Measurements from ENCODE around the gene CIZ1.
"Not testable (repeated sequence)": the region's sequence is repeated elsewhere in the genome, so short reads cannot be mapped to it uniquely, and the experiment has no call there.

The CIZ1 gene

DNA sequence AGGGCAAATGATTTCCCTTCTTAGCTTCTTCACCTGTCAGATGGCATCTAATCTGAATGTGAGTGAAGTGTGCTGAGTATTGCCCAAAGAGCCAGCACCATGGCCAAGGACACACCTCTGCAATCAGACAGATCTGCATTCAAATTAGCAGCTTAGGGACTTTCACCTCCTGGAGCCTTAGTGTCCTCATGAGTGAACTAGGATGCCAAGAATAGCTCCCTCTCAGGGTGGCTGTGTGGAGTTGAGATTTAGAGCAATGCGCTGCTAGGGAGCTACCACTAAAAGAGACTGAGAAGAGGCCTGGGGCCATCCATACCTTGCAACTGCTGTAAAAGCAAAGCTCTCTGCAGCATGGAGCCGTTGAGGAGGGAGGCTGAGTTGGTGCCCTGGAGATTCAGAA, 1.4 kb downstream of the CIZ1 start:
- H3K4me3 ChIP-seq, result peak overlapping the region; percentile 80; the same call in 1 of the 2 replicates
- no peak for TF ChIP-seq Cebpa-rat (IDR thresholded peaks at IDR 0.05)
- H3K4me2 ChIP-seq, result peak overlapping the region; percentile 92
- peak overlapping the region; percentile 92 for H3K9ac ChIP-seq
- H4K20me1 ChIP-seq, result no peaks in the 10 kb centered on the region
- peak overlapping the region; percentile 88 for H3K27ac ChIP-seq
- no peaks in the 10 kb centered on the region for H3K27me3 ChIP-seq
- H3K4me1 ChIP-seq, result peaks cover 33% of the 10 kb centered on the region
- H3K9me3 ChIP-seq, result no peaks in the 10 kb centered on the region
- H3K36me3 ChIP-seq, result peaks cover 47% of the 10 kb centered on the region

- Histone ChIP-seq H3K4me1 (peaks cover 33% of the 10 kb centered on the region), H3K36me3 (peaks cover 65% of the 10 kb centered on the region), H3K9me3 (no peaks in the 10 kb centered on the region), H3K9ac (no peak overlapping the region), H3K27me3 (no peaks in the 10 kb centered on the region), H4K20me1 (no peaks in the 10 kb centered on the region), H3K4me3 (no peak overlapping the region), H3K27ac (no peak overlapping the region), H3K4me2 (no peak overlapping the region)
- no peak for TF ChIP-seq Cebpa-rat (IDR thresholded peaks at IDR 0.05)
These were observed 3.2 kb downstream of the CIZ1 start for GRCh38 chr9:128188209-128188608.

DNA sequence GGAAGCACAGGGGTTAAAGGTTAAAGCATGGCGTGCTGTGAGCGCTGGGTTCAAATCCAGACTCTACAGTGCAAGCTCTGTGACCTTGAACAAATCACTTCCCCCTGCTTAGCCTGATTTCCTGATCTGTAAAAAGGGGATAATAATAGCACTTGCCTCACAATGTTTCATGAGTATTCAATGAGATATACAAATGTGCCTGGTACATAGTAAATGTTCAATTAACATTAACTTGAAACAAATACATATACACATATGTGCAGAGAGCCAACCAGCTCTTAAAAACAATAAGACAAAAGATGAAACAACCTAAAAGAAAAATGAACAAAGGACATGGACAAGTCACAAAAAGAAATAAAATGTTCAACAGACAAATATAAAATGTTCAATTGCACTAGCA, 4.0 kb downstream of the CIZ1 start:
- Histone ChIP-seq H3K9ac (no peak overlapping the region), H4K20me1 (no peaks in the 10 kb centered on the region), H3K27me3 (no peaks in the 10 kb centered on the region), H3K4me2 (no peak overlapping the region), H3K27ac (no peak overlapping the region), H3K9me3 (no peaks in the 10 kb centered on the region), H3K4me3 (no peak overlapping the region), H3K4me1 (peaks cover 27% of the 10 kb centered on the region), H3K36me3 (peaks cover 73% of the 10 kb centered on the region)
- TF ChIP-seq Cebpa-rat (IDR thresholded peaks at IDR 0.05), result no peak

GRCh38 chr9:128185979-128186965, 5.1 kb downstream of the CIZ1 start:
- no peak for TF ChIP-seq Cebpa-rat (IDR thresholded peaks at IDR 0.05)
- H3K27ac ChIP-seq, result no peak overlapping the region
- peaks cover 76% of the 10 kb centered on the region for H3K36me3 ChIP-seq
- H3K9ac ChIP-seq, result no peak overlapping the region
- H3K4me1 ChIP-seq, result peaks cover 20% of the 10 kb centered on the region
- H3K27me3 ChIP-seq, result no peaks in the 10 kb centered on the region
- no peaks in the 10 kb centered on the region for H4K20me1 ChIP-seq
- H3K4me3 ChIP-seq, result no peak overlapping the region
- no peaks in the 10 kb centered on the region for H3K9me3 ChIP-seq
- H3K4me2 ChIP-seq, result no peak overlapping the region

DNA sequence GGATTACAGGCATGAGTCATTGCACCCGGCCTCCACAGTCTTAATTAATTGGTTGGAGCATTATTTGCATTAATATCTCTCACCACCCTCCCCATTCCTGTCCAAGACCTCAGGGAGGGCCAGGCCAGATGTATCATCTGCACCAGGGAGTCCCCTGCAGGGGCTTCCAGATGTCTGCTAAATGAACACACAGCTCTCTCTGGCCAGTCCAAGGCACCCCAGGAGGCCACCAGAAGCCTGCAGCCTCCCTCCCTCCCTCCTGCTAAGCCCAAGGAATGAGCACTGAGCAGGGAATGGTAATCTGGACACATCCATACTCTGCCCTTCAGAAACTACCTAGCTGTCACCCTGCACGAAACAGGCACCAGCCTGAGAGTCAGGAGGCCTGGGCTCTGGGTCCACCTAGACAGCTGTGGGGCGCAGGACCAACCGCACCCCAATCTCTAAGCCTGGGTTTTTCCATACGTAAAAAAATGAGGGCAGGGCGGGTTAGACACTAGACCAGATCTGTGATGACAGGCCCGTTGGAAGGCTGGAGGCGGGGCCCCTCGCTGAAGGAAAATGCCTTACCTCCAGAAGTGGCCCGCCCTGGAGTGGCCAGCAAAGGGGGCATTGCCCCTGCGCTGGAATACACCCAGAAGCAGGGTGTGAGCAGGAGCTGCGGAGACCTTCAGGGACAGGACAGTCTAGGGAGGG, 8.3 kb downstream of the CIZ1 start:
- TF ChIP-seq Cebpa-rat (IDR thresholded peaks at IDR 0.05), result no peak
- Histone ChIP-seq H3K27me3 (no peaks in the 10 kb centered on the region), H3K4me2 (no peak overlapping the region), H3K36me3 (peaks cover 85% of the 10 kb centered on the region), H3K27ac (no peak overlapping the region), H3K9ac (no peak overlapping the region), H3K4me1 (no peaks in the 10 kb centered on the region), H4K20me1 (no peaks in the 10 kb centered on the region), H3K4me3 (no peak overlapping the region), H3K9me3 (peaks cover 21% of the 10 kb centered on the region)

DNA sequence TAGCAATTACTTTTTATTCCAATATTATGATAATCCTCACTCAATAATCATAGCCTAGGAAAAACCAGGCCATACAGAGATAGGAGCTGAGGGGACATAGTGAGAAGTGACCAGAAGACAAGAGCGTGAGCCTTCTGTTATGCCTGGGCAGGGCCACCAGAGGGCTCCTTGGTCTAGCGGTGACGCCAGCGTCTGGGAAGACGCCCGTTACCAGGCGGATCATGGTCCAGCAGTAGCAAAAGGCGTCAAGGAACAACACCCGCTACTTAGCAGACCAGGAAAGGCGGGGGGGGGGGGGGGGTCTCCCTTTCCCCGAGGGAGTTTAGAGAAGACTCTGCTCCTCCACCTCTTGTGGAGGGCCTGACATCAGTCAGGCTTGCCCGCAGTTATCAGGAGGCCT, 9.9 kb downstream of the CIZ1 start:
- H3K9me3 ChIP-seq, result peaks cover 21% of the 10 kb centered on the region
- not testable (repeated sequence) for H3K27me3 ChIP-seq, H3K27ac ChIP-seq, H3K4me2 ChIP-seq, H3K4me3 ChIP-seq, H3K4me1 ChIP-seq, H4K20me1 ChIP-seq, H3K9ac ChIP-seq
- H3K36me3 ChIP-seq, result peaks cover 91% of the 10 kb centered on the region

- Histone ChIP-seq H3K4me1 (no peaks in the 10 kb centered on the region), H3K27me3 (no peaks in the 10 kb centered on the region), H3K9me3 (peaks cover 21% of the 10 kb centered on the region), H3K36me3 (peaks cover 91% of the 10 kb centered on the region), H3K4me2 (no peak overlapping the region), H3K9ac (no peak overlapping the region), H3K4me3 (no peak overlapping the region), H3K27ac (no peak overlapping the region), H4K20me1 (no peaks in the 10 kb centered on the region)
- no peak for TF ChIP-seq Cebpa-rat (IDR thresholded peaks at IDR 0.05)
These were observed 10.9 kb downstream of the CIZ1 start for GRCh38 chr9:128180447-128180846.

- Histone ChIP-seq H3K4me1 (no peaks in the 10 kb centered on the region), H3K36me3 (peaks cover 91% of the 10 kb centered on the region), H3K9ac (no peak overlapping the region), H3K9me3 (peaks cover 21% of the 10 kb centered on the region), H4K20me1 (no peaks in the 10 kb centered on the region), H3K27me3 (no peaks in the 10 kb centered on the region), H3K27ac (no peak overlapping the region), H3K4me2 (no peak overlapping the region), H3K4me3 (no peak overlapping the region)
- TF ChIP-seq Cebpa-rat (IDR thresholded peaks at IDR 0.05), result no peak
These were observed 11.4 kb downstream of the CIZ1 start for GRCh38 chr9:128180001-128180400.

DNA sequence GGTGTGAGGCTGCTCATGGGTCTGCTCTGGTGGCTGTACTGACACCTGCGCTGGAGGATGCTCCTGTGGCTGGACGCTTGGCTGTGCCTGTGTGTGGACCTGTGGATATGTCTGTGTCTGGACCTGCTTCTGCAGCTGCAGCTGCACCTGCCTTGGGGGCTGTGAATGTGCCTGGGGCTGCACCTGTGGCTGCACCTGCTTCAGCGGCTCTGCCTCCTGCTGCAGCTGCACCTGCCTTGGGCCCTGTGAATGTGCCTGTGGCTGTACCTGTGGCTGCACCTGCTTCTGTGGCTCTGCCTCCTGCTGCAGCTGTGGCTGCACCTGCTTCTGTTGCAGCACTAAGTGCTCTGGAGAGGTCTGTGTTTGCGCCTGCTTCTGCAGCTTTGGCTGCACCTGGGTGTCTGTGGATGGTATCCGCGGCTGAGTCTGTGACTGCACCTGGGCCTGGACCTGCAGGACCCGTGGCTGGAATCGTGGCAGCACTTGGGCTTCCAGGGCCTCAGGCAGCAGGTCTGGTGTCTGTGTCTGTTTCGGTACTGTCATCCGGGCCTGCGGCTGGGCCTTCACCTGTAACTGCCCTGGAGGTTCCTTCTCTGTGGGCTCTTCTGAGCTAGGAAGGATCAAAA, 12.5 kb downstream of the CIZ1 start:
- Histone ChIP-seq H3K4me1 (no peaks in the 10 kb centered on the region), H3K9me3 (peaks cover 21% of the 10 kb centered on the region), H3K9ac (no peak overlapping the region), H3K4me3 (no peak overlapping the region), H3K27ac (no peak overlapping the region), H3K36me3 (peaks cover 91% of the 10 kb centered on the region), H3K4me2 (no peak overlapping the region), H3K27me3 (no peaks in the 10 kb centered on the region), H4K20me1 (0 out of 2 replicates have a peak, but pooled peaks cover 9% of the 10 kb centered on the region)
- TF ChIP-seq Cebpa-rat (IDR thresholded peaks at IDR 0.05), result no peak

DNA sequence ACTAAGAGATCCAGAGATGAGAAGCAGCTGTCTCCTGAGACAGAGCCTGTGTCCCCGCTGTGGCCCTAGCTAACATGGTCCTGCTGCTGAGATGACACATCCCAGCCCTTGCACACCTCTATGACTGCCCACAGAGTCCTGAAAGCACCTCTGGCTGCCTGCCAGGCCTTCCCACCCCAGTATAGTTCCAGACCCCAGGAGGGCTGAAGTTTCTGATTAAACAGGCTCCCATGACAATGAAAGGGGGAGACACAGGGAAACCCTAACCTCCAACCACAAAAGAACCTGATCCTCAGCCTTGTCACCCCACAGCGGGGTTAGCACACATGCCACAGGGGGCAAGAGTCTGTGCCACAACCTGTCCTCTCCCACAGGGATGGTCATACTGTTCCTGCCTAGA, 15.6 kb downstream of the CIZ1 start:
- no peak overlapping the region for H3K27ac ChIP-seq
- no peaks in the 10 kb centered on the region for H3K4me1 ChIP-seq
- peaks cover 20% of the 10 kb centered on the region for H3K9me3 ChIP-seq
- 0 out of 2 replicates have a peak, but pooled peaks cover 9% of the 10 kb centered on the region for H4K20me1 ChIP-seq
- H3K4me3 ChIP-seq, result no peak overlapping the region
- no peak for TF ChIP-seq Cebpa-rat (IDR thresholded peaks at IDR 0.05)
- H3K4me2 ChIP-seq, result no peak overlapping the region
- no peaks in the 10 kb centered on the region for H3K27me3 ChIP-seq
- no peak overlapping the region for H3K9ac ChIP-seq
- H3K36me3 ChIP-seq, result peaks cover 86% of the 10 kb centered on the region
